ENCODE data around the gene PUS10.

DNA sequence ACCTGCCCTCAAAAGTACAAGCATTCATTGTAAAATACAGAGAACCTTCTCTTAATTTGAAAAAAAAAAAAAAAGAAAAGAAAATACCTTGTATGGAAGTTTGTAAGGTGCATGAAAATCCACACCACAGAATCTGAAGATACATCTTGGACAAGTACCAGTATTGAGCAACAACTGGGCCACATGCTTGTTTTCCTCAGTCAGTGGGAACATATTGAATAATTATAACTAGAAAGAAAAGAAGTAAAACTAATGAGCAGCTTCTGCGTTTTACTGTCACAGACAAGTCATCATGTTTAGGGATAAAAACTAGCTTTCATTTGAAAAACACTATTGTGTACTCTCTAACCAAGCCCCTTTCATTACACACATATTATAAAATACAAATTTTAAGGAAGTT lies 6.4 kb downstream of the PUS10 start:
- TF ChIP-seq, protein P1, sequence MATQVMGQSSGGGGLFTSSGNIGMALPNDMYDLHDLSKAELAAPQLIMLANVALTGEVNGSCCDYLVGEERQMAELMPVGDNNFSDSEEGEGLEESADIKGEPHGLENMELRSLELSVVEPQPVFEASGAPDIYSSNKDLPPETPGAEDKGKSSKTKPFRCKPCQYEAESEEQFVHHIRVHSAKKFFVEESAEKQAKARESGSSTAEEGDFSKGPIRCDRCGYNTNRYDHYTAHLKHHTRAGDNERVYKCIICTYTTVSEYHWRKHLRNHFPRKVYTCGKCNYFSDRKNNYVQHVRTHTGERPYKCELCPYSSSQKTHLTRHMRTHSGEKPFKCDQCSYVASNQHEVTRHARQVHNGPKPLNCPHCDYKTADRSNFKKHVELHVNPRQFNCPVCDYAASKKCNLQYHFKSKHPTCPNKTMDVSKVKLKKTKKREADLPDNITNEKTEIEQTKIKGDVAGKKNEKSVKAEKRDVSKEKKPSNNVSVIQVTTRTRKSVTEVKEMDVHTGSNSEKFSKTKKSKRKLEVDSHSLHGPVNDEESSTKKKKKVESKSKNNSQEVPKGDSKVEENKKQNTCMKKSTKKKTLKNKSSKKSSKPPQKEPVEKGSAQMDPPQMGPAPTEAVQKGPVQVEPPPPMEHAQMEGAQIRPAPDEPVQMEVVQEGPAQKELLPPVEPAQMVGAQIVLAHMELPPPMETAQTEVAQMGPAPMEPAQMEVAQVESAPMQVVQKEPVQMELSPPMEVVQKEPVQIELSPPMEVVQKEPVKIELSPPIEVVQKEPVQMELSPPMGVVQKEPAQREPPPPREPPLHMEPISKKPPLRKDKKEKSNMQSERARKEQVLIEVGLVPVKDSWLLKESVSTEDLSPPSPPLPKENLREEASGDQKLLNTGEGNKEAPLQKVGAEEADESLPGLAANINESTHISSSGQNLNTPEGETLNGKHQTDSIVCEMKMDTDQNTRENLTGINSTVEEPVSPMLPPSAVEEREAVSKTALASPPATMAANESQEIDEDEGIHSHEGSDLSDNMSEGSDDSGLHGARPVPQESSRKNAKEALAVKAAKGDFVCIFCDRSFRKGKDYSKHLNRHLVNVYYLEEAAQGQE (IDR thresholded peaks at IDR 0.05; ENCODE audit: unreplicated experiment): no peak
- TF ChIP-seq, protein P2, sequence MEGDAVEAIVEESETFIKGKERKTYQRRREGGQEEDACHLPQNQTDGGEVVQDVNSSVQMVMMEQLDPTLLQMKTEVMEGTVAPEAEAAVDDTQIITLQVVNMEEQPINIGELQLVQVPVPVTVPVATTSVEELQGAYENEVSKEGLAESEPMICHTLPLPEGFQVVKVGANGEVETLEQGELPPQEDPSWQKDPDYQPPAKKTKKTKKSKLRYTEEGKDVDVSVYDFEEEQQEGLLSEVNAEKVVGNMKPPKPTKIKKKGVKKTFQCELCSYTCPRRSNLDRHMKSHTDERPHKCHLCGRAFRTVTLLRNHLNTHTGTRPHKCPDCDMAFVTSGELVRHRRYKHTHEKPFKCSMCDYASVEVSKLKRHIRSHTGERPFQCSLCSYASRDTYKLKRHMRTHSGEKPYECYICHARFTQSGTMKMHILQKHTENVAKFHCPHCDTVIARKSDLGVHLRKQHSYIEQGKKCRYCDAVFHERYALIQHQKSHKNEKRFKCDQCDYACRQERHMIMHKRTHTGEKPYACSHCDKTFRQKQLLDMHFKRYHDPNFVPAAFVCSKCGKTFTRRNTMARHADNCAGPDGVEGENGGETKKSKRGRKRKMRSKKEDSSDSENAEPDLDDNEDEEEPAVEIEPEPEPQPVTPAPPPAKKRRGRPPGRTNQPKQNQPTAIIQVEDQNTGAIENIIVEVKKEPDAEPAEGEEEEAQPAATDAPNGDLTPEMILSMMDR (conservative IDR thresholded peaks at IDR 0.05; ENCODE audit: low read depth in 2 of 2): no peak
- TF ChIP-seq POLR2AphosphoS5 (IDR thresholded peaks at IDR 0.05; ENCODE audit: low read depth): no peak
- TF ChIP-seq JUNB (IDR thresholded peaks at IDR 0.05; ENCODE audit: unreplicated experiment): no peak
- no peak for TF ChIP-seq EZH2phosphoT487 (IDR thresholded peaks at IDR 0.05; ENCODE audit: unreplicated experiment)
- no peak for TF ChIP-seq EZH2 (IDR thresholded peaks at IDR 0.05; ENCODE audit: low read depth, unreplicated experiment)
- no peak for TF ChIP-seq ZNF114 (CRISPR knock-in tag; IDR thresholded peaks at IDR 0.05)
- TF ChIP-seq CREB1 (CRISPR knock-in tag; IDR thresholded peaks at IDR 0.05; ENCODE audit: low read depth): no peak
- TF ChIP-seq ZNF331 (CRISPR knock-in tag; IDR thresholded peaks at IDR 0.05; ENCODE audit: low read depth): no peak
- TF ChIP-seq, protein P3, sequence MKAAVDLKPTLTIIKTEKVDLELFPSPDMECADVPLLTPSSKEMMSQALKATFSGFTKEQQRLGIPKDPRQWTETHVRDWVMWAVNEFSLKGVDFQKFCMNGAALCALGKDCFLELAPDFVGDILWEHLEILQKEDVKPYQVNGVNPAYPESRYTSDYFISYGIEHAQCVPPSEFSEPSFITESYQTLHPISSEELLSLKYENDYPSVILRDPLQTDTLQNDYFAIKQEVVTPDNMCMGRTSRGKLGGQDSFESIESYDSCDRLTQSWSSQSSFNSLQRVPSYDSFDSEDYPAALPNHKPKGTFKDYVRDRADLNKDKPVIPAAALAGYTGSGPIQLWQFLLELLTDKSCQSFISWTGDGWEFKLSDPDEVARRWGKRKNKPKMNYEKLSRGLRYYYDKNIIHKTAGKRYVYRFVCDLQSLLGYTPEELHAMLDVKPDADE (IDR thresholded peaks at IDR 0.05): no peak
- no peak for TF ChIP-seq STAT1 (IDR thresholded peaks at IDR 0.05; ENCODE audit: unreplicated experiment)
- no peak for TF ChIP-seq NANOG (IDR thresholded peaks at IDR 0.05; ENCODE audit: borderline replicate concordance)
